ENCODE data around the gene DNAJC10. TPM values are rescaled to one million over a fixed set of nuclear protein-coding genes. Genes with fewer than 3 reads are reported as not detected.

Gene DNAJC10, protein sequence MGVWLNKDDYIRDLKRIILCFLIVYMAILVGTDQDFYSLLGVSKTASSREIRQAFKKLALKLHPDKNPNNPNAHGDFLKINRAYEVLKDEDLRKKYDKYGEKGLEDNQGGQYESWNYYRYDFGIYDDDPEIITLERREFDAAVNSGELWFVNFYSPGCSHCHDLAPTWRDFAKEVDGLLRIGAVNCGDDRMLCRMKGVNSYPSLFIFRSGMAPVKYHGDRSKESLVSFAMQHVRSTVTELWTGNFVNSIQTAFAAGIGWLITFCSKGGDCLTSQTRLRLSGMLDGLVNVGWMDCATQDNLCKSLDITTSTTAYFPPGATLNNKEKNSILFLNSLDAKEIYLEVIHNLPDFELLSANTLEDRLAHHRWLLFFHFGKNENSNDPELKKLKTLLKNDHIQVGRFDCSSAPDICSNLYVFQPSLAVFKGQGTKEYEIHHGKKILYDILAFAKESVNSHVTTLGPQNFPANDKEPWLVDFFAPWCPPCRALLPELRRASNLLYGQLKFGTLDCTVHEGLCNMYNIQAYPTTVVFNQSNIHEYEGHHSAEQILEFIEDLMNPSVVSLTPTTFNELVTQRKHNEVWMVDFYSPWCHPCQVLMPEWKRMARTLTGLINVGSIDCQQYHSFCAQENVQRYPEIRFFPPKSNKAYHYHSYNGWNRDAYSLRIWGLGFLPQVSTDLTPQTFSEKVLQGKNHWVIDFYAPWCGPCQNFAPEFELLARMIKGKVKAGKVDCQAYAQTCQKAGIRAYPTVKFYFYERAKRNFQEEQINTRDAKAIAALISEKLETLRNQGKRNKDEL
- 26.0 TPM for total RNA-seq

DNA sequence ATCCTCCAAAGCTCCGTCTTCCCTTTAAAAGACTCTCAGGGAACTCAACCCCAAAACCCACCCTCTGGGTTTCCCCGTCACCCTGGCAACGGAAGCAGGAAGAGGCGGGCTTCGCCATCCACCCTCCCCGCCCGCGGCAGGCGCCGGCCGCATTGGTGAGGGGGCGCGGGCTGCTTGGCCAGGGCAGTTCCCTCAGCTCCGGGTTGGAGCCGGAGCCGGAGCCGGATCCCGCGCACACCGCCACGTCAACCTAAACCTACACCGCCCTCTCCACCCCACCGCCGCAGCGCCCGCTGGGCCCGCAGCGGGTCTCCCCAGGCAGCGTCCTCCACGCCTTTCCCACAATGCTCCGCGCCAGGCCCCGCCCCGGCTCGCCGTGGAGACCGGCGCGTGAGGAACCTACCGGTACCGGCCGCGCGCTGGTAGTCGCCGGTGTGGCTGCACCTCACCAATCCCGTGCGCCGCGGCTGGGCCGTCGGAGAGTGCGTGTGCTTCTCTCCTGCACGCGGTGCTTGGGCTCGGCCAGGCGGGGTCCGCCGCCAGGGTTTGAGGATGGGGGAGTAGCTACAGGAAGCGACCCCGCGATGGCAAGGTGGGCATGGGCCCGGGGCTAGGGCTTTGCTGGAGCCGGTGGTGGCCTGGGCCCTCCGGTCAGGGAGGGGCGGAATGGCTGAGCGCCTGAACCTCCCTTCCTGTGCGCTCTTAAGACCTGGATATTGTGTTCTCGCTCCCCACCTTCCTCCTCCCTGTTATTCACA lies at the start of gene DNAJC10:
DNAJC10 (plus strand) TSS at position 366 of the 758 bp plus-strand sequence. CDS start 1,830 bp downstream, outside the sequence.
- H3K36me3 ChIP-seq, result peaks cover 0 to 7% of the 10 kb centered on the region in 2 donors
- peak within 1 kb of the TSS; percentile 86 to 90 for H3K27ac ChIP-seq
- intact Hi-C loops (cut with DNase I), result loop anchor here (2.0 to 10.0 kb wide), 4 partner anchors 366 to 1731 kb away; partner anchors contain the start of genes ITPRID2, NUP35 and UBE2E3
- peak; percentile 70 to 94 for DNase-seq (ENCODE audit: low spot score in 2 of 2)
- peaks cover 0 to 4% of the 10 kb centered on the region in 2 donors for H3K4me1 ChIP-seq
- H3K9me3 ChIP-seq, result no peaks in the 10 kb centered on the region
- H3K27me3 ChIP-seq, result no peaks in the 10 kb centered on the region
- peak within 1 kb of the TSS; percentile 82 to 91 for H3K4me3 ChIP-seq
- TF ChIP-seq CTCF (IDR thresholded peaks at IDR 0.05), result no peak

DNA sequence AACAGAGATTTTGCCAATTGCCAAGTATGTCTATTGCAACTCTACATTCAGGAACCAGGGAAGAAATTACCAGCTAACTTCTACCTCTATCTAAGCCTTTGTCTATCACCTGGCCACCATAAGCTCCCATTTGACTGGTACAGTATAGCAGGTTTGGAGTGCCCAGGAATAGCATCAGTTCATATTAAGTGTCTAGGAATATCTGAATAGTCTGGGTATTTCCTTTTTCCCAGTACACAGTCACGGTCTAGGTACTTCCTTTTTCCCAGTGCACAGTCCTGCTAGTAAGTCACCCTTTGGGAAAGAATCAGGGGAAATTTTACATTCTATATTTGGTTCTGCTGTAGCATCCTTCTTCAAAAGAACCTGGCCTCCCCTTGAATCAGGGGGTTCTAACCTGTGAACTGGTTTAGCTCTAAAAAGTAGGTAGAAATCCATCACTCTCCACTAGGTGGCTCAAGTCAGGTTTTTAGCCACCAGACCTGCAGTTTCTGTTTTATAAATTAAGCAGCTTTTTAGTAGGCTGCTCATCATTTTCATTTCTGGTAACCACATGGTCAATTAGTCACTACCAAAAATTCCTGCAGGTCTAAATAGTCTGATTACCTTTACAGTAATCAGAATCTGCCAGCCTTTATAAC lies 49.3 kb upstream of the DNAJC10 start:
- H3K27ac ChIP-seq, result no peak overlapping the region
- no peaks in the 10 kb centered on the region for H3K9me3 ChIP-seq
- TF ChIP-seq CTCF (IDR thresholded peaks at IDR 0.05), result peak in 2 of 3 experiments; percentile 28 to 53
- H3K4me3 ChIP-seq, result no peak overlapping the region
- intact Hi-C loops (cut with DNase I), result no loop called here
- H3K36me3 ChIP-seq, result no peaks in the 10 kb centered on the region
- H3K4me1 ChIP-seq, result no peaks in the 10 kb centered on the region
- H3K27me3 ChIP-seq, result no peaks in the 10 kb centered on the region
- no peak for DNase-seq (ENCODE audit: low spot score in 2 of 2)

- Histone ChIP-seq H3K27me3 (no peaks in the 10 kb centered on the region), H3K27ac (no peak overlapping the region), H3K4me3 (no peak overlapping the region), H3K4me1 (no peaks in the 10 kb centered on the region), H3K9me3 (no peaks in the 10 kb centered on the region), H3K36me3 (no peaks in the 10 kb centered on the region)
- no peak for TF ChIP-seq CTCF (IDR thresholded peaks at IDR 0.05)
- intact Hi-C loops (cut with DNase I), result no loop called here
- no peak for DNase-seq (ENCODE audit: low spot score in 2 of 2)
Measured at GRCh38 chr2:182667315-182667695, 48.8 kb upstream of the DNAJC10 start.

DNA sequence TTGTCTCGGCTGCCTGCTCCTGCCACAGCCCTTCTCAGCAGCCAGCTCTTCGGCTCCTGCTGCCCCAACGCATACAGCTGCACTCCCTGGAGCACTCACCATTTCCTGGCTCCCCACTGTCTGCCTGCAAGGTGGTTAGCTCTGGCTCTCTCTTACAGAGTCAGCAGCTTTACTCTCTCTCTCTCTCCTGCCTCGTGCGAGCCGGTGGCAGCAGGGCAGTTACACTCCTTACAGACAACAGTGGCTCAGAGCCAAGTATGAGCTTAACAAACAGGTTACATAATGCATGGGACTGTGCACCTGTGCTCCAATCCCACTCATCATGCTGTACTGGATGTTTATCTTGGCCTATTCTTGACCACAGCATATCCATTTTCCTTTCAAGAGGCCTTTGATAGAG lies 47.4 kb upstream of the DNAJC10 start:
- no peak for TF ChIP-seq CTCF (IDR thresholded peaks at IDR 0.05)
- H3K4me3 ChIP-seq, result no peak overlapping the region
- no peaks in the 10 kb centered on the region for H3K36me3 ChIP-seq
- H3K4me1 ChIP-seq, result no peaks in the 10 kb centered on the region
- H3K9me3 ChIP-seq, result no peaks in the 10 kb centered on the region
- intact Hi-C loops (cut with DNase I), result no loop called here
- no peak overlapping the region for H3K27ac ChIP-seq
- no peaks in the 10 kb centered on the region for H3K27me3 ChIP-seq
- no peak for DNase-seq (ENCODE audit: low spot score in 2 of 2)
